Measurements from ENCODE around the gene ESYT2. TPM values are rescaled to one million over a fixed set of nuclear protein-coding genes. Genes with fewer than 3 reads are reported as not detected.
"Not testable (repeated sequence)": the region's sequence is repeated elsewhere in the genome, so short reads cannot be mapped to it uniquely, and the experiment has no call there.

The ESYT2 gene
- total RNA-seq (2013), result 57.6 TPM
- polyA plus RNA-seq (10 to 100 TPM; 14.0 to 24.1 (median 22.0) TPM), polyA minus RNA-seq (33.7 and 44.3 TPM in 2 replicates), total RNA-seq (56.2 to 396 (median 257) reads per million in 11 experiments)

GRCh38 chr7:158829342-158830210, at the start of gene ESYT2:
Gene ESYT2, minus strand, starts transcription at chr7:158829509. Its CDS starts 91 bp downstream, at chr7:158829418.
- peaks cover 51% of the 10 kb centered on the region for H3K79me2 ChIP-seq (ENCODE audit: insufficient read depth, low read length)
- peaks cover 29% of the 10 kb centered on the region for H4K20me1 ChIP-seq (ENCODE audit: insufficient read depth, low read length)
- H3K27ac ChIP-seq (ENCODE audit: low read depth in 1 of 2, low read length in 2 of 2), result peak within 1 kb of the TSS; percentile 96 to 99
- peaks cover 26% of the 10 kb centered on the region for H3K4me1 Mint-ChIP-seq
- H3K27ac Mint-ChIP-seq, result peak within 1 kb of the TSS; percentile 93 to 97 (median 95)
- peak within 1 kb of the TSS; percentile 75 to 97 (median 97) for H3K4me3 ChIP-seq (replicated peaks in 1 of 3; ENCODE audit: low read depth in 2 of 3, low read length in 3 of 3)
- peaks cover 22 to 23% of the 10 kb centered on the region in 2 donors for H3K4me1 ChIP-seq (ENCODE audit: control insufficient read depth in 1 of 2, insufficient read depth in 2 of 2, low read length in 2 of 2)
- WGBS (ENCODE audit: insufficient coverage), result under 1% methylated on average over 120 of the region's 120 CpGs
- intact Hi-C loops (cut with micrococcal nuclease), result loop anchor here (2.0 to 10.0 kb wide), 3 partner anchors 13 to 132 kb away; partner anchors contain the start of gene NCAPG2 (in 1 of the 2)
- no peaks in the 10 kb centered on the region for H3K9me3 ChIP-seq (replicated peaks in 1 of 2; ENCODE audit: control insufficient read depth in 1 of 2, insufficient read depth in 1 of 2, low read length in 2 of 2)
- TF ChIP-seq, protein P1, sequence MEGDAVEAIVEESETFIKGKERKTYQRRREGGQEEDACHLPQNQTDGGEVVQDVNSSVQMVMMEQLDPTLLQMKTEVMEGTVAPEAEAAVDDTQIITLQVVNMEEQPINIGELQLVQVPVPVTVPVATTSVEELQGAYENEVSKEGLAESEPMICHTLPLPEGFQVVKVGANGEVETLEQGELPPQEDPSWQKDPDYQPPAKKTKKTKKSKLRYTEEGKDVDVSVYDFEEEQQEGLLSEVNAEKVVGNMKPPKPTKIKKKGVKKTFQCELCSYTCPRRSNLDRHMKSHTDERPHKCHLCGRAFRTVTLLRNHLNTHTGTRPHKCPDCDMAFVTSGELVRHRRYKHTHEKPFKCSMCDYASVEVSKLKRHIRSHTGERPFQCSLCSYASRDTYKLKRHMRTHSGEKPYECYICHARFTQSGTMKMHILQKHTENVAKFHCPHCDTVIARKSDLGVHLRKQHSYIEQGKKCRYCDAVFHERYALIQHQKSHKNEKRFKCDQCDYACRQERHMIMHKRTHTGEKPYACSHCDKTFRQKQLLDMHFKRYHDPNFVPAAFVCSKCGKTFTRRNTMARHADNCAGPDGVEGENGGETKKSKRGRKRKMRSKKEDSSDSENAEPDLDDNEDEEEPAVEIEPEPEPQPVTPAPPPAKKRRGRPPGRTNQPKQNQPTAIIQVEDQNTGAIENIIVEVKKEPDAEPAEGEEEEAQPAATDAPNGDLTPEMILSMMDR (IDR thresholded peaks at IDR 0.05), result no peak
- H2AFZ ChIP-seq (ENCODE audit: insufficient read depth, low read depth, low read length, poor library complexity, severe bottlenecking), result peak within 1 kb of the TSS; percentile 89
- no peaks in the 10 kb centered on the region for H3K27me3 ChIP-seq (ENCODE audit: control insufficient read depth in 2 of 2, insufficient read depth in 2 of 2, low read length in 2 of 2)
- peak within 1 kb of the TSS; percentile 97 for H3K9ac ChIP-seq (ENCODE audit: insufficient read depth, low read length, poor library complexity, severe bottlenecking)
- H3K9me3 Mint-ChIP-seq, result no peaks in the 10 kb centered on the region
- H3K4me2 ChIP-seq (replicated peaks; ENCODE audit: extremely low read depth, low read length, poor library complexity, severe bottlenecking), result peak within 1 kb of the TSS; percentile 94
- no peaks in the 10 kb centered on the region for H3K36me3 ChIP-seq (replicated peaks in 1 of 2; ENCODE audit: control insufficient read depth in 1 of 2, insufficient read depth in 2 of 2, low read length in 2 of 2)
- H3K27me3 Mint-ChIP-seq (ENCODE audit: low read depth in 3 of 3), result no peaks in the 10 kb centered on the region
- peak within 1 kb of the TSS; percentile 90 to 98 for H3K4me3 Mint-ChIP-seq
- DNase-seq, result peak; percentile 98 to 99 (median 98)
- peaks cover 0 to 6% of the 10 kb centered on the region in 2 donors for H3K36me3 Mint-ChIP-seq

GRCh38 chr7:158878151-158879079, 49.1 kb upstream of the ESYT2 start:
- H4K20me1 ChIP-seq (ENCODE audit: insufficient read depth, low read length); H3K4me3 Mint-ChIP-seq; H3K4me3 ChIP-seq (replicated peaks in 1 of 3; ENCODE audit: low read depth in 2 of 3, low read length in 3 of 3); DNase-seq; H3K9me3 Mint-ChIP-seq; H3K9ac ChIP-seq (ENCODE audit: insufficient read depth, low read length, poor library complexity, severe bottlenecking); H3K79me2 ChIP-seq (ENCODE audit: insufficient read depth, low read length); H2AFZ ChIP-seq (ENCODE audit: insufficient read depth, low read depth, low read length, poor library complexity, severe bottlenecking); H3K27me3 ChIP-seq (ENCODE audit: control insufficient read depth in 2 of 2, insufficient read depth in 2 of 2, low read length in 2 of 2); intact Hi-C loops (cut with micrococcal nuclease); H3K9me3 ChIP-seq (replicated peaks in 1 of 2; ENCODE audit: control insufficient read depth in 1 of 2, insufficient read depth in 1 of 2, low read length in 2 of 2); H3K27me3 Mint-ChIP-seq (ENCODE audit: low read depth in 3 of 3); H3K4me2 ChIP-seq (replicated peaks; ENCODE audit: extremely low read depth, low read length, poor library complexity, severe bottlenecking); H3K4me1 ChIP-seq (ENCODE audit: control insufficient read depth in 1 of 2, insufficient read depth in 2 of 2, low read length in 2 of 2); H3K4me1 Mint-ChIP-seq; H3K27ac ChIP-seq (ENCODE audit: low read depth in 1 of 2, low read length in 2 of 2): not testable (repeated sequence)
- peaks cover 20 to 41% of the 10 kb centered on the region in 2 donors for H3K36me3 Mint-ChIP-seq
- peaks cover 0 to 25% of the 10 kb centered on the region in 2 donors for H3K36me3 ChIP-seq (replicated peaks in 1 of 2; ENCODE audit: control insufficient read depth in 1 of 2, insufficient read depth in 2 of 2, low read length in 2 of 2)
- peak overlapping the region in 2 of 7 donors; percentile 48 to 68 for H3K27ac Mint-ChIP-seq
- WGBS (ENCODE audit: insufficient coverage), result 96% methylated on average over 41 of the region's 41 CpGs

Data from CD14-positive monocyte (primary cell).